ENCODE measurements around the gene IGF2R. TPM values are rescaled to one million over a fixed set of nuclear protein-coding genes. Genes with fewer than 3 reads are reported as not detected.
"Not testable (repeated sequence)": the region's sequence is repeated elsewhere in the genome, so short reads cannot be mapped to it uniquely, and the experiment has no call there.

Gene IGF2R
- 19.8 and 29.8 TPM in 2 replicates for total RNA-seq (2014; rRNA removed; shearing (Covaris generic))

DNA sequence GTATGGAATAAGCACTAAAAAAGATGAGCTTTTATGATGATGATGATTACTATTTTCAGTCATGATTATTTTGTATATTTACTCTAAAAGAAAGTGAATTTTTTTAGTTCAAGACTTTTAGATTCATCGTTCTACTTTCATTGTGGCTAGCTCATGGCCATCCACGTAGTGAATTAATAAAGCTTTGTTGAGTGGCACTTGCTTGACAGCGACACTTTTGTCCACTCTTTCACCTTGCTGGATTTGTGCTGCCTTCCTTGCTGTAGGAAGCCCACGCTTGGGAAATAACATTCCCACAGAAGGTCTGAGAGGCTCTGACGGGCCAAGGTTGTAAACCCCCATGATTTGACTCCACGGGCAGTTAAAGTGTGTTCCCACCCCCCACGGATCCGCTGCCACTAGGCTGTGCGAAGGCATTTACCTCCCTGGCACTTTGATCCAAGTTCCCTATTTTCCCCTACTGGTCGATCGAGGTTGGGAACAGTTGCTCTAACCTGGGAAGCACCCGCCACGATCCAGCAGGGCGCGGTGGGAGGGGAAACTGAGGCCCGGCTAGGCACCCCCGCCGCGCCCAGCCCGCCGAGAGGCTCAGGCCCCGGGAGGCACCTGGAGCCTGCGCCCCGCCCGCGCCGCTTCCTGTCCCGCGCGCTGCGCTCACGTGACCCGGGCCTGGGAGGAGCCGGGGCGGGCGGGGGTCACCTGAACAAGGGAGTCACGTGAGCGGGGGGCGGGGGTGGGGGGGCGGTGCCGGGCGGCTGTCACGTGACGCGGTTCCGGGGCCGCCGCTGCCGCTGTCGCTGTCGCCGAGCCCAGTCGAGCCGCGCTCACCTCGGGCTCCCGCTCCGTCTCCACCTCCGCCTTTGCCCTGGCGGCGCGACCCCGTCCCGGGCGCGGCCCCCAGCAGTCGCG is at the start of gene IGF2R:
Gene IGF2R (plus strand): TSS at position 788 of the 909 bp plus-strand sequence. CDS start 165 bp downstream, outside the sequence.
- DNase-seq (ENCODE audit: low spot score): peak; percentile 70

GRCh38 chr6:159919800-159920199 is 49.1 kb upstream of the IGF2R start:
- no peak for DNase-seq (ENCODE audit: low spot score)

GRCh38 chr6:159924150-159924549 is 44.7 kb upstream of the IGF2R start:
- not testable (repeated sequence) for DNase-seq (ENCODE audit: low spot score)

DNA sequence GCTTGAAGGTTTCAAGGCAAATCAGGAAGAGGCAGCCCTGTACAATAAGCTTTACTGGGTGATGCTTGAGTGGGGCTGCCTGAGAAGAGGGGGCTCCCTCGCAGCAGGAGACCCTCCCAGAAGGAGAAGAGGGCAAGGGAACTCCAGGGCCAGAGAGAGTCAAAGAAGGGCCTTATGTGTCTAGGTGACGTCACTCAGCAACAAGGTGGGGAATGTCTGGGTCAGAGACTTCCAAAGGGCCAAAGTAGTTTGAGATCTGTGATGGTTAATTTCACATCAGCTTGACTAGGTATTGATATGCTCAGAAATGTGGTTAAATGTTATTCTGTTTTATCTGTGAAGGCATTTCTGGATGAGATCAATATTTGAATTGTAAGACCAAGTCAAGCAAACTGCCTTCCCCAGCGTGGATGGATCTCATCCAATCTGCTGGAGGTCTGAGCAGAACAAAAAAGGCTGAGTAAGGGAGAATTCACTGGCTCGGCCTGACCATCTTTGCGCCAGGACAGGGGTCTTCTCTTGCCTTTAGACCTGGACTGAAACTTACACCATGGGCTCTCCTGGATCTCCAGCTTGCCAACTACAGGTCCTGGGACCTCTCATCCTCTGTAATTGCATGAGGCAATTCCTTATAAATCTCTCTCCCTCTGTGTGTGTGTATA is 42.2 kb upstream of the IGF2R start:
- no peak for DNase-seq (ENCODE audit: low spot score)

- no peak for DNase-seq (ENCODE audit: low spot score)
Observed at GRCh38 chr6:159929819-159930218, 39.1 kb upstream of the IGF2R start.

DNA sequence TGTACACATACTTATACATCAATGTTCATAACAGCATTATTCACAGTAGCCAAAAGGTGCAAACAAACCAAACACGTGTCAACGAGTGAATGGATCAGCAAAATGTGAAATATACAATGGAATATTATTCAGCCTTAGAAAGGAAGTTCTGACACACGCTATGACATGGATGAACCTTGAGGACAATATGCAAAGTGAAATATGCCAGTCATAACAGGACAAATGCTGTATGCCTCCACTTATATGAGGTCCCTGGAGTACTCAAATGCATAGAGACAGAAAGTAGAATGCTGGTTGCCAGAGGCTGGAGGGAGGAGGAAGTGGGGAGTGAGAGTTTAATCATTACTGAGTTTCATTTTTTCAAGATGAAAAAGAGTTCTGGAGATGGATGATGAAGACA is 37.8 kb upstream of the IGF2R start:
- DNase-seq (ENCODE audit: low spot score): no peak

- no peak for DNase-seq (ENCODE audit: low spot score)
Observed at GRCh38 chr6:159931846-159932245, 37.0 kb upstream of the IGF2R start.

DNA sequence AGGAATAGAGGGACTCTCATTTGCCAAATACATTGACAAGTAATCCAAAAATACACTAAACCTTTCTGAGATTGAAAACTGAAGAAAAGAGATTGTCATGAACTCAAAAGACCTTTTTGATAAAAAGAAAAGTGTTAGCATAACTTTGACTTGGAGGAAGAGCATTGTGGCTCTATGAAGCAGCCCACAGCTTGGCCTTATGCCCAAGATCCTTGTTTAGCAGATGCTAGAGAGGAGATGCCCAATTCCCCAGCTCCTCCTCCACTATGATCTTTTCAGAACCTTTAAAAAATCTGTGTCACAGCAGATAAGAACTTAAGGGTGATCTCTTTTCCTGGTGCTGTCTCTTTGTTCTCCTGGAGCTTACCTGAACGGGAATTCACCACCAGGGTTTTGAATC is 35.8 kb upstream of the IGF2R start:
- no peak for DNase-seq (ENCODE audit: low spot score)

DNA sequence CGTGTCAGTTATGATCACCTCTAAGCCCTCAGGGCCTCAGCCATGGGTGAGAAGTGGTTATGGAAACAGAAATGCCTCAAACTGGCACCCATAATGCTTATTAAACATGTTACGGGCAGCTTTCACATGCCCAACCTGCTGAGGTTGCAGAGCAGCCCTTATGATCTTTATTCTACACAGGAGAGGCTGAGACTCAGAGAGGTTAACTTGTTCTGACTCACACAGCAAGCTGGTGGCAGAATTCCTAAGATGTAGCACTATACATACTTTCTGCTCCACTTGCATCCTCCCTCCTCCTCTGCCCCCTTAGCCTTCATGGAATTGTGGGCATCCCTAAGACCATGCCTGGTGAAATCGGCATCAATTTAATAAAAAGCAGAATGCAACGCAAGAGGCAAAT is 34.7 kb upstream of the IGF2R start:
- DNase-seq (ENCODE audit: low spot score): no peak

DNA sequence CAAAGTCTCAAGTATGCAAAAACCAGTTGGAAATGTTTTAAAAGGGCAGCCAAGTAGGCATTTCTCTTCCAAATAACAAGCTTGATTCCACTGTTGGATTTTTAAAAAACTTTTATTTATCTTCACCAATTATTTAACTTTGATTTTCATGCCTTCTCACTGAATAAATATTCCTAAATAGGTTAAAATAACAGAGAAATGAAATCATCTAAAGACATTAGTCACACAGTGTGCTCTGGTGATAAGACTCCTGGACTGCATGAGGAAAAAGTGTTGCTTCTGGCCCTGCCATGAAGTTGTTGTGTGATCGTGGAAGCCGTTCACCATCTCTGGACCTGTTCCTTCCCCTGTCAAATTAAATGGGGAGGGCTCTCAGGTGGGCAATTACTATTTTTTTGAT is 33.8 kb upstream of the IGF2R start:
- DNase-seq (ENCODE audit: low spot score): no peak

- DNase-seq (ENCODE audit: low spot score): no peak
Observed at GRCh38 chr6:159935633-159936032, 33.2 kb upstream of the IGF2R start.

DNA sequence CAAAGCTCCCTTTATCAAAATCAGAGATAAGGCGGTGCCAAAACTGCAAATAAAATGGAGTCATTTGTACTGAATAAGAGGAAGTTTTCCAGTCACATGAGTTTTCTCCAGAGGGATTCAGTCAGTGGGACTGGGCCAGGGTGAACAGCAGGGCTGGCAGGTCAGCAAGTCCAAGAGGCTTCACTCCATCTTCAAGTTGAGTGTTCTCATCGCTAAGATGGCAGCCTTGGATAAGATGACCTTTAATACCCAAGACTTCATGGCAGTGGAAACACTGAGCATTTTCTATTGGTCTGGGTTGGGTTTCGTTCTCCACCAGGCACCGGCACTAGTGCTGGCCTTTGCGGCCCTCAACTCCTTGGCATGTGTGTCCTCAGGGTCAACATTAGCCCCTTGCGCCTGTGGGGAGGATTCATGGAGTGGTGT is 29.3 kb upstream of the IGF2R start:
- no peak for DNase-seq (ENCODE audit: low spot score)

GRCh38 chr6:159941286-159942113 is 27.4 kb upstream of the IGF2R start:
- DNase-seq (ENCODE audit: low spot score): peak; percentile 10

- DNase-seq (ENCODE audit: low spot score): no peak
Observed at GRCh38 chr6:159943101-159943632, 25.7 kb upstream of the IGF2R start.

DNA sequence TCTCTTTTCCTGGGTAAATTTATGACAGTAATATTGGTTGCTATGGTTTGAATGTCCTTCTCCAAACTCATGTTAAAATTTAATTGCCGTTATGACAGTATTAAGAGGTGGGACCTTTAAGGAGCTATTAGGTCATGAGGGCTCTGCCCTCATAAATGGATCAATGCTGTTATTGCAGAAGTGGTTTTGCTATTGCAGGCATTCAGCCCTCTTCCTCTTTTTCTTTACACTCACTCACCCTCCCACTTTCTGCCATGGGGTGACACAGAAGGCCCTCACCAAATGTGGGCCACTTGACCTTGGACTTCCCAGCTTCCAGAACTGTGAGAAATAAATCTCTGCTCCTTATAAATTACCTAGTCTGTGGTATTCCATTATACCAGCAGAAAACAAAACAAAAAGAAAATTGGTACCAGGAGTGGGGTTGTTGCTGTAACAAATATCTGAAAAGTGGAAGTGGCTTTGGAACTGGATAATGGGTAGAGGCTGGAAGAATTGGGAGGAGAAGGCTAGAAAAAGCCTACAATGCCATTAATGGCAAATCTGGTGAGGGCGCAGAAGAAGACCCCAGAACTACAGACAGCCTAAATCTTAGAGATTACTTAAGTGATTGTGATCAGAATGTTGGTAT is 24.8 kb upstream of the IGF2R start:
- DNase-seq (ENCODE audit: low spot score): no peak

- DNase-seq (ENCODE audit: low spot score): no peak
Observed at GRCh38 chr6:159945801-159946392, 23.0 kb upstream of the IGF2R start.

DNA sequence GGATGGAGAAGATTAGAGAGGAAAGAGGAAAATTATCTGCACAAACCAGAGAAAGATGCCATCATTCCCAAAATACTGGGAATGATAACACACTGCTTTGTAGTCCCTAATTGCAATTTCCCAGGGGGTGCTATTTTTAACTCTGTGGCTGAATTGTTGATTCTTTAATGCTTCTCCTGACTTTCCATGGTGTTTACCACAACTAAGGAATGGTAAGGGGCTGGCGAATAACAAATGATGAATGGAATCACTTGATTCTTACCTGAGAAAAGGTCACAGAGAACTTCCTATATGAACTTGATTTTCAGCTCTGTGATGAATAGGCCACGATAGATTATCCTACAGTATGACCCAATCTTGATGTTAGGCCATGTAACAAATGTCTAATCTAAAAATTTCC is 22.0 kb upstream of the IGF2R start:
- no peak for DNase-seq (ENCODE audit: low spot score)

DNA sequence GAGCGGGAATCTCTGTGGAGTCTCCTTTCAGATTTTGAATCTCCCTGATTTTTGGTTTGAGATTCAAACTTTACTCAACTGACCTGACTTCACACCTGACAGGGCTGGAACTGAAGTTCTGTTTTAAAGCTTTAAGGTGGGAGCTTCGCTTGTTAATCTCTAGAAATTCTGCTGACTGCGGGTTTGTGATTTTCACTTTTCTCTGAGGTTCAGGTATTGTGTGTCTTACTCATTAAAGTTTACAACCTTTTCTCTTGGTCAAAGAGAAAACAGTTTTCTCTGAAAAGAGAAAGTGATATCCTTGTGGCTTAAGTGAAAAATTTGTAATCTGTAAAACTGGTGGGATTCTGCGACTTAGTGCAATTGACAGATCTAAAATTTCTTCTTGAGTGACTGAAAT is 20.7 kb upstream of the IGF2R start:
- DNase-seq (ENCODE audit: low spot score): no peak

GRCh38 chr6:159951772-159952171 is 17.1 kb upstream of the IGF2R start:
- no peak for DNase-seq (ENCODE audit: low spot score)

GRCh38 chr6:159952289-159953005 is 16.4 kb upstream of the IGF2R start:
- DNase-seq (ENCODE audit: low spot score): no peak
